ENCODE data around the gene EMC6. TPM values are rescaled to one million over a fixed set of nuclear protein-coding genes. Genes with fewer than 3 reads are reported as not detected.

EMC6 gene
- total RNA-seq, 2 donors from 2014 or later, result 59.4 to 69.5 TPM

DNA sequence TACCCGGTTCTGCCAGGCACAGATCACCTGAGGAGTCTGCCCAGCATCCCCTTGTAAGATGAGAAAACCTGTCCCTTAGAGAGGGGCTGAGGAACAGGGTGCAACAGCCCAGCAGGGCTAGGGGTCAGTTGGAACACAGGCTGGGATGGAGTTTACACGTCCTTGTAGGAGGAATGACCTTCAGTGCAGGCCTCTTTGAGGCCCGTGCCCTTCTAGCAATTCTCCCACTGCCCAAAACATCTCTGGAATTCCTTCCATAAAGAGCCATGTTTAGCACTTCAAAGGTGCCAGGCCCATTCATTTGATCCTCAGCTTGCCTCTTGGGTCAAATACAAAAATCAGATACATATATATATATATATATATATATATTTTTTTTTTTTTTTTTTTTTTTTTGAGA lies 27.6 kb upstream of the EMC6 start:
- WGBS, 2 experiments (ENCODE audit: insufficient coverage in 1 of 2, insufficient read length in 1 of 2), result 80 to 86% methylated on average over 1 to 3 of the region's 3 CpGs
- TF ChIP-seq, protein P1, sequence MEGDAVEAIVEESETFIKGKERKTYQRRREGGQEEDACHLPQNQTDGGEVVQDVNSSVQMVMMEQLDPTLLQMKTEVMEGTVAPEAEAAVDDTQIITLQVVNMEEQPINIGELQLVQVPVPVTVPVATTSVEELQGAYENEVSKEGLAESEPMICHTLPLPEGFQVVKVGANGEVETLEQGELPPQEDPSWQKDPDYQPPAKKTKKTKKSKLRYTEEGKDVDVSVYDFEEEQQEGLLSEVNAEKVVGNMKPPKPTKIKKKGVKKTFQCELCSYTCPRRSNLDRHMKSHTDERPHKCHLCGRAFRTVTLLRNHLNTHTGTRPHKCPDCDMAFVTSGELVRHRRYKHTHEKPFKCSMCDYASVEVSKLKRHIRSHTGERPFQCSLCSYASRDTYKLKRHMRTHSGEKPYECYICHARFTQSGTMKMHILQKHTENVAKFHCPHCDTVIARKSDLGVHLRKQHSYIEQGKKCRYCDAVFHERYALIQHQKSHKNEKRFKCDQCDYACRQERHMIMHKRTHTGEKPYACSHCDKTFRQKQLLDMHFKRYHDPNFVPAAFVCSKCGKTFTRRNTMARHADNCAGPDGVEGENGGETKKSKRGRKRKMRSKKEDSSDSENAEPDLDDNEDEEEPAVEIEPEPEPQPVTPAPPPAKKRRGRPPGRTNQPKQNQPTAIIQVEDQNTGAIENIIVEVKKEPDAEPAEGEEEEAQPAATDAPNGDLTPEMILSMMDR (conservative IDR thresholded peaks at IDR 0.05), result no peak
- H3K4me1 ChIP-seq (ENCODE audit: control insufficient read depth, insufficient read depth, low read length), result peaks cover 9% of the 10 kb centered on the region
- Mint-ChIP-seq H3K4me1 (peaks cover 14% of the 10 kb centered on the region), H3K4me3 (no peak overlapping the region), H3K9me3 (no peaks in the 10 kb centered on the region), H3K27ac (peak overlapping the region; percentile 26), H3K27me3 (ENCODE audit: insufficient read depth) (no peaks in the 10 kb centered on the region), H3K36me3 (ENCODE audit: low read depth) (peaks cover 40% of the 10 kb centered on the region)
- H3K9ac ChIP-seq (ENCODE audit: extremely low read depth, low read length, poor library complexity, severe bottlenecking), result no peak overlapping the region
- H3K9me3 ChIP-seq (ENCODE audit: control insufficient read depth, low read length), result no peaks in the 10 kb centered on the region
- no peak overlapping the region for H3K27ac ChIP-seq (ENCODE audit: low read depth, low read length)
- DNase-seq, result no peak
- H3K4me3 ChIP-seq (ENCODE audit: low read length), result no peak overlapping the region
- H3K27me3 ChIP-seq (ENCODE audit: control insufficient read depth, insufficient read depth, low read length, poor library complexity, severe bottlenecking), result no peaks in the 10 kb centered on the region
- peaks cover 24% of the 10 kb centered on the region for H3K36me3 ChIP-seq (ENCODE audit: control insufficient read depth, insufficient read depth, low read length)

DNA sequence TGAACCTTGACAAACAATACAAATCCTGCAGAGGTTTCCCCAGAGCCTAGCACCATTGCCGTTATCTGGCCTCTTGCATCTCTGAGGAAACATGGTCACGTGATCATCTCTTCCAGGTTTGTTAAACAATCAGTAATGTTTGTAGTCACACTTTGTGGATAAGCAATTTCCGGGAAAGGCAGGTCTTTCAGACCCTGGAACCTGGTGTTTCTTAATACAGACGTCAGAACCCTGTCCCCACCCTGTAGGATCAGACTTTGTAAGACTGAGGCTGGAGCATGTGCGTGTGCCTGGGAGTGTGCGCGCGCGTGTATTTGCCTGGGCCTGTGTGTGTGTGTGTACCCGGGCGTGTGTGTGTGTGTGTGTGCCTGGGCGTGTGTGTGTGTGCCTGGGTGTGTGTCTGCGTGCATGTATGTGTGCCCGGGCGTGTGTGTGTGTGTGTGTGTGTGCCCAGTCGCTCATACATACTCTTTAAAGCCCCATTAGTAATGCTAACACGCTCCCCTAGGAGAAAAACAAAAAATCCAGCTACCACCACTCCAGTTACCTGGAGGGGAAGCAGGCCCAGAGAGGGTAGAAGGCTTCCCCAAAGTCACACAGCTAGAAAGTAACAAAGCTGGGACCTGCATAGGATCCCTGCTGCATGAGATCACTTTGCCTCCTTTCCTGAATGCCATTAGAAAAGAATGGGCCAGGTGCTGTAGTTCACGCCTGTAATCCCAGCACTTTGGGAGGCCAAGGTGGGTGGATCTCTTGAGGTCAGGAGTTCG lies 26.7 kb upstream of the EMC6 start:
- Mint-ChIP-seq H3K9me3 (no peaks in the 10 kb centered on the region), H3K36me3 (ENCODE audit: low read depth) (peaks cover 40% of the 10 kb centered on the region), H3K27ac (peak overlapping the region; percentile 26), H3K4me1 (peaks cover 14% of the 10 kb centered on the region), H3K27me3 (ENCODE audit: insufficient read depth) (no peaks in the 10 kb centered on the region), H3K4me3 (no peak overlapping the region)
- Histone ChIP-seq H3K27me3 (ENCODE audit: control insufficient read depth, insufficient read depth, low read length, poor library complexity, severe bottlenecking) (no peaks in the 10 kb centered on the region), H3K27ac (ENCODE audit: low read depth, low read length) (no peak overlapping the region), H3K9me3 (ENCODE audit: control insufficient read depth, low read length) (no peaks in the 10 kb centered on the region), H3K36me3 (ENCODE audit: control insufficient read depth, insufficient read depth, low read length) (peaks cover 24% of the 10 kb centered on the region), H3K4me1 (ENCODE audit: control insufficient read depth, insufficient read depth, low read length) (peaks cover 9% of the 10 kb centered on the region), H3K9ac (ENCODE audit: extremely low read depth, low read length, poor library complexity, severe bottlenecking) (no peak overlapping the region), H3K4me3 (ENCODE audit: low read length) (no peak overlapping the region)
- 86 to 94% methylated on average over 6 to 10 of the region's 19 CpGs for WGBS, 2 experiments (ENCODE audit: insufficient coverage in 1 of 2, insufficient read length in 1 of 2)
- TF ChIP-seq, protein P1 (conservative IDR thresholded peaks at IDR 0.05), result no peak
- no peak for DNase-seq

DNA sequence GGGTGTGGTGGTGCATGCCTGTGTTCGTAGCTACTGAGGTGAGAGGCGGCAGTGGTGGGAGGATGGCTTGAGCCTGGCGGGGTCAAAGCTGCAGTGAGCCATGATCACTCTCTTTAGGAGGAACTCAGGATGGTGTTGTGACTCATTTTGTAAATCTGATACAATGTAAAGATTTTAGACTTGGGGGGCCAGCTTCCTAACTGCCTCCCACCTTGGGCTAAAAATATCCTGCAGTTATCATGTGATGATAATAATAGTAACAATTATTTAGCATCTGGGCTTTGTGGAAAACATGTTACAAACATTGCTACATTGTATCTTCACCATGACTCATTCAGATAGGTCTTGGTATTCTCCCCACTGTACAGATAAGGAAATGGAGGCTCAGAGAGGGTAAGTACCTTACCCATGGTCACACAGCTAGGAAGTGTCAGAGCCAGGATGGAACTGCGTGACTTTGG lies 24.7 kb upstream of the EMC6 start:
- Mint-ChIP-seq H3K27me3 (ENCODE audit: insufficient read depth) (no peaks in the 10 kb centered on the region), H3K27ac (no peak overlapping the region), H3K9me3 (no peaks in the 10 kb centered on the region), H3K4me1 (peaks cover 8% of the 10 kb centered on the region), H3K36me3 (ENCODE audit: low read depth) (peaks cover 46% of the 10 kb centered on the region), H3K4me3 (no peak overlapping the region)
- no peak for DNase-seq
- Histone ChIP-seq H3K27me3 (ENCODE audit: control insufficient read depth, insufficient read depth, low read length, poor library complexity, severe bottlenecking) (no peaks in the 10 kb centered on the region), H3K36me3 (ENCODE audit: control insufficient read depth, insufficient read depth, low read length) (peaks cover 30% of the 10 kb centered on the region), H3K27ac (ENCODE audit: low read depth, low read length) (no peak overlapping the region), H3K4me3 (ENCODE audit: low read length) (no peak overlapping the region), H3K9me3 (ENCODE audit: control insufficient read depth, low read length) (no peaks in the 10 kb centered on the region), H3K9ac (ENCODE audit: extremely low read depth, low read length, poor library complexity, severe bottlenecking) (no peak overlapping the region), H3K4me1 (ENCODE audit: control insufficient read depth, insufficient read depth, low read length) (peaks cover 4% of the 10 kb centered on the region)
- 93 to 100% methylated on average over 4 of the region's 4 CpGs for WGBS, 2 experiments (ENCODE audit: insufficient coverage in 1 of 2, insufficient read length in 1 of 2)
- TF ChIP-seq, protein P1 (conservative IDR thresholded peaks at IDR 0.05), result no peak
